ENCODE measurements around the gene PTPRG.

PTPRG gene

GRCh38 chr3:61532739-61533500 lies 28.5 kb upstream of the PTPRG start:
- no peaks in the 10 kb centered on the region for H3K36me3 ChIP-seq (ENCODE audit: insufficient read depth, low read length)
- no peak overlapping the region for H3K4me2 ChIP-seq (ENCODE audit: low read depth, low read length, poor library complexity, severe bottlenecking)
- H3K79me2 ChIP-seq (ENCODE audit: insufficient read depth, low read length): no peaks in the 10 kb centered on the region
- H3K4me3 ChIP-seq (ENCODE audit: low read length, poor library complexity, severe bottlenecking): no peak overlapping the region
- TF ChIP-seq CTCF (conservative IDR thresholded peaks at IDR 0.05; ENCODE audit: low read length) (no peak), EZH2phosphoT487 (IDR thresholded peaks at IDR 0.05; ENCODE audit: borderline replicate concordance) (no peak)
- H4K20me1 ChIP-seq (ENCODE audit: insufficient read depth, low read length, poor library complexity, severe bottlenecking): no peaks in the 10 kb centered on the region
- H2AFZ ChIP-seq (ENCODE audit: low read length): no peak overlapping the region
- no peaks in the 10 kb centered on the region for H3K9me3 ChIP-seq (ENCODE audit: insufficient read depth, low read depth, low read length)
- H3F3A ChIP-seq (ENCODE audit: low read depth): no peaks in the 10 kb centered on the region
- no peak overlapping the region for H3K9ac ChIP-seq (ENCODE audit: low read depth, low read length, poor library complexity, severe bottlenecking)
- H3K9me2 ChIP-seq (replicated peaks; ENCODE audit: low read depth, low read length): no peaks in the 10 kb centered on the region
- H3K27me3 ChIP-seq (ENCODE audit: insufficient read depth, low read length, poor library complexity, severe bottlenecking): no peaks in the 10 kb centered on the region
- peaks cover 11% of the 10 kb centered on the region for H3K4me1 ChIP-seq (ENCODE audit: insufficient read depth, low read length, poor library complexity, severe bottlenecking)

GRCh38 chr3:61535826-61536225 lies 25.5 kb upstream of the PTPRG start:
- no peaks in the 10 kb centered on the region for H3K9me2 ChIP-seq (replicated peaks; ENCODE audit: low read depth, low read length)
- H3K4me1 ChIP-seq (ENCODE audit: insufficient read depth, low read length, poor library complexity, severe bottlenecking): no peaks in the 10 kb centered on the region
- H3K4me3 ChIP-seq (ENCODE audit: low read length, poor library complexity, severe bottlenecking): no peak overlapping the region
- no peak overlapping the region for H2AFZ ChIP-seq (ENCODE audit: low read length)
- H3K27me3 ChIP-seq (ENCODE audit: insufficient read depth, low read length, poor library complexity, severe bottlenecking): no peaks in the 10 kb centered on the region
- no peaks in the 10 kb centered on the region for H3K9me3 ChIP-seq (ENCODE audit: insufficient read depth, low read depth, low read length)
- H3K4me2 ChIP-seq (ENCODE audit: low read depth, low read length, poor library complexity, severe bottlenecking): no peak overlapping the region
- H3K79me2 ChIP-seq (ENCODE audit: insufficient read depth, low read length): no peaks in the 10 kb centered on the region
- H3K36me3 ChIP-seq (ENCODE audit: insufficient read depth, low read length): no peaks in the 10 kb centered on the region
- H3K9ac ChIP-seq (ENCODE audit: low read depth, low read length, poor library complexity, severe bottlenecking): no peak overlapping the region
- no peaks in the 10 kb centered on the region for H3F3A ChIP-seq (ENCODE audit: low read depth)
- H4K20me1 ChIP-seq (ENCODE audit: insufficient read depth, low read length, poor library complexity, severe bottlenecking): no peaks in the 10 kb centered on the region
- no peak for TF ChIP-seq CTCF (conservative IDR thresholded peaks at IDR 0.05; ENCODE audit: low read length)
- TF ChIP-seq EZH2phosphoT487 (IDR thresholded peaks at IDR 0.05; ENCODE audit: borderline replicate concordance): no peak

GRCh38 chr3:61537366-61537765 lies 24.0 kb upstream of the PTPRG start:
- H3F3A ChIP-seq (ENCODE audit: low read depth): no peaks in the 10 kb centered on the region
- no peaks in the 10 kb centered on the region for H3K27me3 ChIP-seq (ENCODE audit: insufficient read depth, low read length, poor library complexity, severe bottlenecking)
- no peak overlapping the region for H3K4me2 ChIP-seq (ENCODE audit: low read depth, low read length, poor library complexity, severe bottlenecking)
- H3K9me2 ChIP-seq (replicated peaks; ENCODE audit: low read depth, low read length): no peaks in the 10 kb centered on the region
- TF ChIP-seq CTCF (conservative IDR thresholded peaks at IDR 0.05; ENCODE audit: low read length) (no peak), EZH2phosphoT487 (IDR thresholded peaks at IDR 0.05; ENCODE audit: borderline replicate concordance) (no peak)
- no peaks in the 10 kb centered on the region for H4K20me1 ChIP-seq (ENCODE audit: insufficient read depth, low read length, poor library complexity, severe bottlenecking)
- H3K4me3 ChIP-seq (ENCODE audit: low read length, poor library complexity, severe bottlenecking): no peak overlapping the region
- no peak overlapping the region for H3K9ac ChIP-seq (ENCODE audit: low read depth, low read length, poor library complexity, severe bottlenecking)
- H2AFZ ChIP-seq (ENCODE audit: low read length): no peak overlapping the region
- no peaks in the 10 kb centered on the region for H3K4me1 ChIP-seq (ENCODE audit: insufficient read depth, low read length, poor library complexity, severe bottlenecking)
- H3K36me3 ChIP-seq (ENCODE audit: insufficient read depth, low read length): no peaks in the 10 kb centered on the region
- H3K79me2 ChIP-seq (ENCODE audit: insufficient read depth, low read length): no peaks in the 10 kb centered on the region
- H3K9me3 ChIP-seq (ENCODE audit: insufficient read depth, low read depth, low read length): no peaks in the 10 kb centered on the region

Data from Loucy (cell line).